Middle frontal gyrus (tissue), 1 donor: ENCODE measurements around the gene ZNF550.
"Not testable (repeated sequence)": the region's sequence is repeated elsewhere in the genome, so short reads cannot be mapped to it uniquely, and the experiment has no call there.

Source experiments
- DNase-seq: peaks from one replicate; pipeline ENCODE4 v3.0.0-alpha.2; 2015; ENCODE audit warnings: low spot score; ENCODE audit errors: extremely low spot score

ZNF550 gene

GRCh38 chr19:57537953-57538547 is 21.6 kb downstream of the ZNF550 start:
- DNase-seq, result no peak

- DNase-seq, result peak; percentile 74
Measured at GRCh38 chr19:57527136-57527881, 32.4 kb downstream of the ZNF550 start, which contains the start of gene ZNF549. TSS of gene ZNF549 (plus strand) at chr19:57527356. CDS start at chr19:57527574, 218 bp downstream.

- not testable (repeated sequence) for DNase-seq
Measured at GRCh38 chr19:57518021-57518420, 41.6 kb downstream of the ZNF550 start.

DNA sequence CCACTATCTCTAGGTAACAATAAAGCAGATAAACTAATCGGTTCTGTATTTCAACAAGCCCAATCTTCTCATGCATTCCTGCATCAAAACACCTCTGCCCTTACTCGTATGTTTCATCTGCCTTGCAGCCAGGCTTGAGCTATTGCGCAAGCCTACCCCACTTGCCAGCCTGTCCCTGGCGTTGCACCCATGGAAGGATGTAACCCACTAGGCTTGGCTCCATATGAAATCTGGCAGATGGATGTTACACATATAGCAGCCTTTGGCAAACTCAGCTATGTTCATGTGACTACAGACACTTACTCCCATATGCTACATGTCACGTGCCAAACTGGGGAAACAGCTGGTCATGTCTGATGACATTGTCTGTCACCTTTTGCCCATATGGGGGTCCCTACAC is 44.4 kb downstream of the ZNF550 start:
- DNase-seq, result no peak

- DNase-seq, result no peak
Measured at GRCh38 chr19:57512845-57513244, 46.8 kb downstream of the ZNF550 start.

DNA sequence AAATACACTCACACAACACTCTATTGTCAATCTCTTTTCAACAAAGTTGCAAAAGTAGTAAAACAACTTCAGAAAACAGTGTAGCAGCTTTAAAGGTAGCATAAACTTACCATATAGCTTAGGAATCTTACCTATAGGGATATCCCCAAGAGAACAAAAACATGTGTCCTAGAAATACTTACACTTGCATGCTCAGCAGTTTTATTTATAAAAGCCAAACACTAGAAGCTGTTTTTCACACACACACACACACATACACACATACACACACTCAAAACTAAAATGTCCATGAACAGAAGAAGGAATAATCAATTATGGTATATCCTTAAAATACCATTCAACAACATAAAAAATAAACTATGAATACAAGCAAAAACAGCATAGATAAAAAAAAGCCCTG is 48.2 kb downstream of the ZNF550 start:
- DNase-seq, result no peak

GRCh38 chr19:57506163-57506562 is 53.5 kb downstream of the ZNF550 start:
- DNase-seq, result no peak

- DNase-seq, result not testable (repeated sequence)
Measured at GRCh38 chr19:57500400-57500799, 59.3 kb downstream of the ZNF550 start.

GRCh38 chr19:57499680-57500395 is 59.8 kb downstream of the ZNF550 start, which contains the start of gene ZNF773:
TSS of gene ZNF773 (plus strand) at chr19:57499938. CDS start at chr19:57500081, 143 bp downstream.
- DNase-seq, result peak; percentile 87

DNA sequence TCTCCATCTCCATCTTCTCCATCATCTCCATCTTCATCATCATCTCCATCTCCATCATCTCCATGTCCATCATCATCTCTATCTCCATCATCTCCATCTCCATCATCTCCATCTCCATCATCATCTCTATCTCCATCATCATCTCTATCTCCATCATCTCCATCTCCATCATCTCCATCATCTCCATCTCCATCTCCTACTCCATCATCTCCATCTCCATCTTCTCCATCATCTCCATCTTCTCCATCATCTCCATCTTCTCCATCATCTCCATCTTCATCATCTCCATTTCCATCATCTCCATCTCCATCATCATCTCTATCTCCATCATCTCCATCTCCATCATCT is 60.4 kb downstream of the ZNF550 start:
- DNase-seq, result not testable (repeated sequence)

GRCh38 chr19:57488299-57488644 is 71.4 kb downstream of the ZNF550 start:
- not testable (repeated sequence) for DNase-seq

GRCh38 chr19:57487477-57488298 is 72.0 kb downstream of the ZNF550 start, which contains the start of gene ZNF419:
TSS of gene ZNF419 (plus strand) at chr19:57487750. CDS start at chr19:57487951, 201 bp downstream.
- DNase-seq, result peak; percentile 84
